ENCODE data around the gene ILDR1.
A peak's percentile ranks its signal among the peaks of the same experiment; 100 is the strongest.

Gene ILDR1

GRCh38 chr3:121996441-121996840 is 25.6 kb downstream of the ILDR1 start:
- no peaks in the 10 kb centered on the region for H3K36me3 ChIP-seq (ENCODE audit: control insufficient read depth, insufficient read depth, low read length)
- no peak overlapping the region for H3K4me2 ChIP-seq (ENCODE audit: low read length)
- peaks cover 2% of the 10 kb centered on the region for H3K4me1 ChIP-seq (ENCODE audit: control insufficient read depth, low read depth, low read length)
- no peak overlapping the region for H3K18ac ChIP-seq (ENCODE audit: low read length)
- H2BK120ac ChIP-seq (ENCODE audit: low read depth, low read length) = no peak overlapping the region
- no CpG with 5 or more reads among the region's 2 CpGs for WGBS (ENCODE audit: extremely low coverage, insufficient coverage, low lambda C conversion rate)
- H3K4me3 ChIP-seq (ENCODE audit: low read length) = no peak overlapping the region
- H4K8ac ChIP-seq (ENCODE audit: low read depth, low read length) = no peak overlapping the region
- no peaks in the 10 kb centered on the region for H3K79me2 ChIP-seq (ENCODE audit: control insufficient read depth, insufficient read depth, low read length)
- no peaks in the 10 kb centered on the region for H3K79me1 ChIP-seq (ENCODE audit: low read length)
- no peak overlapping the region for H4K5ac ChIP-seq (ENCODE audit: low read length)
- DNase-seq = no peak
- H3K27me3 ChIP-seq (ENCODE audit: insufficient read depth, low read length, poor library complexity) = no peaks in the 10 kb centered on the region
- no peak overlapping the region for H2BK5ac ChIP-seq (ENCODE audit: low read length)
- H3K23ac ChIP-seq (ENCODE audit: low read length) = no peak overlapping the region
- no peak overlapping the region for H3K4ac ChIP-seq (ENCODE audit: low read depth, low read length)
- no peak overlapping the region for H3K56ac ChIP-seq (ENCODE audit: low read length)
- H3K27ac ChIP-seq (ENCODE audit: low read depth, low read length) = no peak overlapping the region
- H2AK5ac ChIP-seq (ENCODE audit: low read length) = no peak overlapping the region
- H3K9ac ChIP-seq (ENCODE audit: low read length) = no peak overlapping the region
- no peak overlapping the region for H2BK15ac ChIP-seq (replicated peaks; ENCODE audit: low read depth)

DNA sequence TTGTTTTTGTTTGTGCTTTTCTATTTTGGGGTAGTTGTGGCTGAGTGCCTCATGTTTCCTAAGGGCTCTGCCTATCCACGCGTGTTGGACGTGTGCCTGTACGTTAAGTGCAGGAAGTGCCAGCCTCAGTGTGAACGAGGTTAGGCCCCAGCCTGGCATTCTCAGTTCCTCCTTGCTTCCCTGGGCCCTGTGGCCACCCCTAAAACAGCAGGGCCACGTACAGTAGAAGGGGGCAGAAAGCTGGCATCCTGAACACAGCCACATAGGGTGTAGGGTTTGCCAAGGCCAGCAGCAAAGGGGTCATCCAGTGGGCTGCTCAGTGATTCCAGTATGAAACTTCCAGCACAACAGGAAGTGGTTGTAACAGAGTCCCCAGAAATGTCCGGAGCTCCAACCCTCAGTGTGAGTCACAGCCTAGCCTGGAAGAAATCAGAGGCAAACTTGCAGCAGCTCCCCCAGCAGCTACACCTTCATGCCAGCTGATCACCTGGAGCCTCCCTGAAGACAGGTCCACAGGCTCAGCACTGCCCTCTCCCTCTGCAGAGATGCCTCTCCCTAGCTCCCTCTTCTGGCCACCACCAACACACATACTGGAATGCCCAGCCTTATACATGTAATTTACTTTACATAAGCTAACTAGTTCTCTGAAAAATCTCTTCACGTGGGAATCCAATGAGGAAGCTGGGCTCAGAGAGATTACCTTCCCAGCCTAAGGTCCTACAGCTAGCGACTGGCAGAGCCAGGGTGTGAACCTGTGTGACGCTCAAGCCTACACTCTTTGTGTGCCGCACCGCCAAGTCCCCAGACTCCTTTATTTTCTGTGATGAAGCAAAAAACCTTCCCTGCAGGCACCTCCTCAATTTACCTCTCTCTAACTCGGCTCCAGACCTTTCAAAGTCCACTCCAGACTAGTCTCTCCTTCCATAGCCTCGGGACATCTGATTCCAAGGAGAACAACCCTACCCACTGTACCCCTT is 26.6 kb downstream of the ILDR1 start:
- no peak overlapping the region for H2BK5ac ChIP-seq (ENCODE audit: low read length)
- no peak overlapping the region for H2AK5ac ChIP-seq (ENCODE audit: low read length)
- no peak overlapping the region for H4K8ac ChIP-seq (ENCODE audit: low read depth, low read length)
- no peaks in the 10 kb centered on the region for H3K79me2 ChIP-seq (ENCODE audit: control insufficient read depth, insufficient read depth, low read length)
- H3K4me2 ChIP-seq (ENCODE audit: low read length) = no peak overlapping the region
- no peak overlapping the region for H3K9ac ChIP-seq (ENCODE audit: low read length)
- H3K4me3 ChIP-seq (ENCODE audit: low read length) = no peak overlapping the region
- no peak overlapping the region for H3K23ac ChIP-seq (ENCODE audit: low read length)
- H3K56ac ChIP-seq (ENCODE audit: low read length) = peak overlapping the region; percentile 63
- no peak overlapping the region for H3K4ac ChIP-seq (ENCODE audit: low read depth, low read length)
- peak; percentile 90 for DNase-seq
- no peak overlapping the region for H2BK120ac ChIP-seq (ENCODE audit: low read depth, low read length)
- no peaks in the 10 kb centered on the region for H3K36me3 ChIP-seq (ENCODE audit: control insufficient read depth, insufficient read depth, low read length)
- no peak overlapping the region for H3K27ac ChIP-seq (ENCODE audit: low read depth, low read length)
- no peak overlapping the region for H2BK15ac ChIP-seq (replicated peaks; ENCODE audit: low read depth)
- no peaks in the 10 kb centered on the region for H3K79me1 ChIP-seq (ENCODE audit: low read length)
- no CpG with 5 or more reads among the region's 14 CpGs for WGBS (ENCODE audit: extremely low coverage, insufficient coverage, low lambda C conversion rate)
- peaks cover 2% of the 10 kb centered on the region for H3K4me1 ChIP-seq (ENCODE audit: control insufficient read depth, low read depth, low read length)
- H4K5ac ChIP-seq (ENCODE audit: low read length) = no peak overlapping the region
- H3K27me3 ChIP-seq (ENCODE audit: insufficient read depth, low read length, poor library complexity) = no peaks in the 10 kb centered on the region
- peak overlapping the region; percentile 56 for H3K18ac ChIP-seq (ENCODE audit: low read length)

GRCh38 chr3:121994551-121994950 is 27.5 kb downstream of the ILDR1 start:
- Histone ChIP-seq H3K27ac (ENCODE audit: low read depth, low read length) (no peak overlapping the region), H2BK15ac (replicated peaks; ENCODE audit: low read depth) (no peak overlapping the region), H3K4ac (ENCODE audit: low read depth, low read length) (no peak overlapping the region), H3K4me2 (ENCODE audit: low read length) (no peak overlapping the region), H4K5ac (ENCODE audit: low read length) (no peak overlapping the region), H2BK120ac (ENCODE audit: low read depth, low read length) (no peak overlapping the region), H3K79me1 (ENCODE audit: low read length) (no peaks in the 10 kb centered on the region), H3K56ac (ENCODE audit: low read length) (no peak overlapping the region), H4K8ac (ENCODE audit: low read depth, low read length) (no peak overlapping the region), H3K23ac (ENCODE audit: low read length) (no peak overlapping the region), H2BK5ac (ENCODE audit: low read length) (no peak overlapping the region), H3K9ac (ENCODE audit: low read length) (no peak overlapping the region), H3K4me3 (ENCODE audit: low read length) (no peak overlapping the region), H3K79me2 (ENCODE audit: control insufficient read depth, insufficient read depth, low read length) (no peaks in the 10 kb centered on the region), H2AK5ac (ENCODE audit: low read length) (no peak overlapping the region), H3K27me3 (ENCODE audit: insufficient read depth, low read length, poor library complexity) (no peaks in the 10 kb centered on the region), H3K36me3 (ENCODE audit: control insufficient read depth, insufficient read depth, low read length) (no peaks in the 10 kb centered on the region), H3K4me1 (ENCODE audit: control insufficient read depth, low read depth, low read length) (peaks cover 2% of the 10 kb centered on the region), H3K18ac (ENCODE audit: low read length) (no peak overlapping the region)
- WGBS (ENCODE audit: extremely low coverage, insufficient coverage, low lambda C conversion rate) = no CpG with 5 or more reads among the region's 3 CpGs
- no peak for DNase-seq

DNA sequence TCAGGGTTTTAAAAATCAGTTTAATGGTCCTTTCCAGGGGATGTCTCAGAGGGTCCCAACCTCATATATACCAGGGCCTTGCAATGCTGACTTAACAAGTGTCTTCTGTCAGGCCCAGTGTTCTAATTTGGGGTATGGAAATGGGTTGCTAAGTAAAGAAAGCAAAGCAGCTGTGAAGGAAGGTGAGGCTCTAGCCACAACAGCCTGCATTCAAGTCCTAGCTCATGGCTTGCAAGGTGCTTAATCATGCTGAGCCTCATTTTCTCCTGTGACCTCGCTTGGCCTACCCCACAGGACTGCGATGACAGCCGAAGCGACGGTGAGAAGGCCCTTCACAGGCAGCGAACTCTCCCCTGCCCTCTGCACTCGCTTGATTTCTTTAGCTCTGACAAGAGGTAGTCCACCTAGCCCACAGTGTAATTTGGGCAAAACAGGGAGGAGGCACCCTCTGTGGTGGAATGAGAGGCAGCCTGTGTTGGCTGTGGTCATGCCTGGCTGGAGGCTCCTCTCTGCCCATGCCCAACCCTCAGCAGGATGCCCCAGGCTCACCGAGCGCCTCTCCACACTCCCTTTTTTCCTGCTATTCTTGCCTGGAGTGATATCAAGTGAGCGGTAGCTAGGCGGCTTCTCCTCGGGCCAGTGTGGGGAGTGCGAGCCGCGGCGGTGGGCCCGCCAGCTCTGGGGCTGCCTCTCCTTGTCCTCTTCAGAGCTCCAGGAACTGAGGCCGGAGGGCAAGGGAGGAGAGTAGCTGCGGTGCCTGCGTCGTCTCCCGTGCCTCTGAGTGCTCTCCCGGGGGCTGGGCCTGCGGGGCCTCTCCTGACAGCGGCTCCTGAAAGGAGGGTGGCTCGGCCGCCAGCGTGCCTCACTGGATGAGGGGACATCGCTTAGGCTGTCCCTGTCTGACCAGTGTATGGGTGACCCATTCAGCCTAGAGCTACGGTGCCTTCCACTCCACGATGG is 29.2 kb downstream of the ILDR1 start:
- no peak overlapping the region for H2BK5ac ChIP-seq (ENCODE audit: low read length)
- peak overlapping the region; percentile 31 for H3K56ac ChIP-seq (ENCODE audit: low read length)
- no peak overlapping the region for H3K4ac ChIP-seq (ENCODE audit: low read depth, low read length)
- no peak overlapping the region for H2BK120ac ChIP-seq (ENCODE audit: low read depth, low read length)
- H3K4me2 ChIP-seq (ENCODE audit: low read length) = no peak overlapping the region
- no peak overlapping the region for H2BK15ac ChIP-seq (replicated peaks; ENCODE audit: low read depth)
- H3K9ac ChIP-seq (ENCODE audit: low read length) = no peak overlapping the region
- no peak overlapping the region for H3K18ac ChIP-seq (ENCODE audit: low read length)
- H3K4me3 ChIP-seq (ENCODE audit: low read length) = no peak overlapping the region
- no peak overlapping the region for H4K5ac ChIP-seq (ENCODE audit: low read length)
- no peaks in the 10 kb centered on the region for H3K79me1 ChIP-seq (ENCODE audit: low read length)
- H3K36me3 ChIP-seq (ENCODE audit: control insufficient read depth, insufficient read depth, low read length) = no peaks in the 10 kb centered on the region
- no peaks in the 10 kb centered on the region for H3K27me3 ChIP-seq (ENCODE audit: insufficient read depth, low read length, poor library complexity)
- no peaks in the 10 kb centered on the region for H3K4me1 ChIP-seq (ENCODE audit: control insufficient read depth, low read depth, low read length)
- no peak overlapping the region for H4K8ac ChIP-seq (ENCODE audit: low read depth, low read length)
- DNase-seq = no peak
- no CpG with 5 or more reads among the region's 31 CpGs for WGBS (ENCODE audit: extremely low coverage, insufficient coverage, low lambda C conversion rate)
- no peaks in the 10 kb centered on the region for H3K79me2 ChIP-seq (ENCODE audit: control insufficient read depth, insufficient read depth, low read length)
- H2AK5ac ChIP-seq (ENCODE audit: low read length) = no peak overlapping the region
- no peak overlapping the region for H3K27ac ChIP-seq (ENCODE audit: low read depth, low read length)
- no peak overlapping the region for H3K23ac ChIP-seq (ENCODE audit: low read length)

DNA sequence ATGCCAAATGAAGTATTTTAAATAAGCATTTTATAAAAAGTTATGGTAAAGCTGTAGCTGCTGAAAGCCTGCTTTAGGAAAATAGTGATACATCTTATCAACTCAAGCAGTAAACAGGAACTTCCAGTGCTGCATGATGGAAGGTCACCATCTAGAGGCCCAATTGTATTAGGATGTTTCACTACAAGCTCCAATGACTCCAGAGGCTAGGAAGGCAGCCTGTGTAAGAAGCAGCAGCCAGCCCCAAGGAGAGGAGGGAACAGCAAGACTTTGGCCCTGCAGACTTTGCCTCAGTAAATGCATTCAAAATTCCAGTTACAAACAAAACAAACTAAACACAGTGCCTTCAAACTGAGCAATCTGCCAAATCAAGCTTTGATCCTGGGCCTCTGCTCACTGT is 32.1 kb downstream of the ILDR1 start:
- Histone ChIP-seq H3K9ac (ENCODE audit: low read length) (no peak overlapping the region), H4K8ac (ENCODE audit: low read depth, low read length) (no peak overlapping the region), H2BK15ac (replicated peaks; ENCODE audit: low read depth) (no peak overlapping the region), H3K56ac (ENCODE audit: low read length) (no peak overlapping the region), H3K79me2 (ENCODE audit: control insufficient read depth, insufficient read depth, low read length) (no peaks in the 10 kb centered on the region), H4K5ac (ENCODE audit: low read length) (no peak overlapping the region), H3K79me1 (ENCODE audit: low read length) (no peaks in the 10 kb centered on the region), H3K27ac (ENCODE audit: low read depth, low read length) (no peak overlapping the region), H3K18ac (ENCODE audit: low read length) (no peak overlapping the region), H3K23ac (ENCODE audit: low read length) (no peak overlapping the region), H2AK5ac (ENCODE audit: low read length) (no peak overlapping the region), H3K4me2 (ENCODE audit: low read length) (no peak overlapping the region), H3K4ac (ENCODE audit: low read depth, low read length) (no peak overlapping the region), H3K27me3 (ENCODE audit: insufficient read depth, low read length, poor library complexity) (no peaks in the 10 kb centered on the region), H3K4me3 (ENCODE audit: low read length) (no peak overlapping the region), H2BK120ac (ENCODE audit: low read depth, low read length) (no peak overlapping the region), H2BK5ac (ENCODE audit: low read length) (no peak overlapping the region), H3K36me3 (ENCODE audit: control insufficient read depth, insufficient read depth, low read length) (no peaks in the 10 kb centered on the region), H3K4me1 (ENCODE audit: control insufficient read depth, low read depth, low read length) (no peaks in the 10 kb centered on the region)
- DNase-seq = peak; percentile 76

All from mesendoderm (in vitro differentiated cells).